SKM-1 treated with dmso at 0.1 percent for 144 hours (cell line): ENCODE measurements around the gene SLC44A2.
A peak's percentile ranks its signal among the peaks of the same experiment; 100 is the strongest.

Experiments
- DNase-seq: peaks from one replicate; lab custom pipeline; 2025; ENCODE audit not compliant: unreplicated experiment; lab: John Stamatoyannopoulos, UW

SLC44A2 gene

DNA sequence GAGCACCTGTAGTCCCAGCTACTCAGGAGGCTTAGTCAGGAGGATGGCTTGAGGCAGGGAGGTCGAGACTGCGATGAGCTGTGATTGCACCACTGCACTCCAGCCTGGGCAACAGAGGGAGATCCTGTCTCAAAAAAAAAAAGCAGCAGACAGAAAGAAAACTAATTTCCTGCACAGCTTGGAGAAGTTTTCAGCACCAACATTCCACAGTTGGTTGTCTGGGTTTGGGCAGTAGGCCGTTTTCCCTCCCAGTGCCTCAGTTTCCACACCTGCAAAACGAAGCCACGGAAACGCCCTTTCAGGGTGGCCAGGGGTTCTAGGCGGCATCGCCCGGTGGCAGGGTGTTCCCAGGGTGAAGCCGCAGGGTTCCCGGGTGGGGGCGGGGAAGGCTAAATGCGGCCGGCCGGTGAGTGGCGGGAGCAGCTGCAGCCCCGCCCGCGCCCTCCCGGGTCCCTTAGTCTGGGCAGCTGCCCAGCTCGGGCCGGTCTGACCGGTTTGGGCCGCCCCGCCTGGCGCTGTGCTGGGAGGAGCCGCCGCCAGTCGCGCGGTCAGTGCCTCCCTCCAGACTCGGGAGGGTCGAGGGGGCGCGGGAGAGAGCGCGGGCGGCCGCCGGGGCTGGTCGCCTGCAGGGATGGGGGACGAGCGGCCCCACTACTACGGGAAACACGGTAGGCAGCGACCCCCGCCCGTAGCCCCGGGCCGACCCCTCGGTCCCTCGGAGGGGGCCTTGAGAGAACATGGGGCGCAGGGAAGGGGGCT lies at the start of gene SLC44A2:
Gene SLC44A2, plus strand, starts transcription at position 551 of the 759 bp plus-strand sequence. Its CDS starts 81 bp downstream, at position 632.
- no peak for DNase-seq

DNA sequence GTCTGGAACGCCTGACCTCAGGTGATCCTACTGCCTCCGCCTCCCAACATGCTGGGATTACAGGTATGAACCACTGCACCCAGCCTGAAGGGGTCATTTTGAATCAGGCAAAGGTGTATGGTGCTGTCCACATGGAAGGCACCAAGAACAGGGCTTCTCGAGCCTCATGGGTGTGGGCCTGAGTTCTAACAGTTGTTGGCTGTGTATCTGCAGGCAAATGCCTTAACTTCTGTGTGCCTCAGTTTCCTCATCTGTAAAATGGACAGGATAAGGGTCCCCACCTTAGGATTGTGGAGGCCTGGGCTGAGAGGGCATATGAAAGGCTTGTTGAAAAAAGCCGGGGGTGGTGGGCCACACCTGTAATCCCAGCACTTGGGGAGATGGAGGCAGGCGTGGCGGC lies 47.4 kb upstream of the SLC44A2 start:
- DNase-seq = no peak

DNA sequence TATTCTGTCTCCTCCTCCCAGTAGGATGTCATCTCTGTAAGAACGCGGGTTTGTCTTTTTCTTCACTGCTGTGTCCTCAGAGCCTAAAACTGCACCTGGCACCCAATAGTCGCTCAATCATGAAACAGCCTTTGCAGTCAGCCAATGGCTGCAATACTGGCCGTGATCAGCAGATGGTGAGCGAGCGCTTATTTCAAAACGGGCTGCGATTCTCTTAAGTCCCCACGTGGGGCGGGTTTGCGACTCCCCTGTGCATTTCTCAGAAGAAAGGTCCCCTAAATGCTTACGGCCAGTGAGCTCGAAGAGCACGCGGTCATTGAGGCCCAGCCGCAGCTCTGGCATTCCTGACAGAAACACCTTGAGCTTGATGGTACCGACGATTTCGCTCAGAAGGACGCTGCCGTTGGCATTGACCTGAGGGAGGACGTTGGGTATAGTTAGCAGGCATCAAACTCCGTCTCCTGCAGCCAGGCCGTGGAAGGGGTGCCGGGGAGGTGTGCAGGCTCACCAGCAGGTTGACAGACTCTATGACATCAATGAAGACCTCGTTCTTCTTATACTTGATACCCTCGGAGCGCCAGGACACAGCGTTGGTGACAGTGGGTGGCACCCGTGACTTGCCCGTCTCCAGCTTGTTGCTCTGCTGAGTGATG lies 44.2 kb upstream of the SLC44A2 start:
- peak; percentile 92 for DNase-seq

DNA sequence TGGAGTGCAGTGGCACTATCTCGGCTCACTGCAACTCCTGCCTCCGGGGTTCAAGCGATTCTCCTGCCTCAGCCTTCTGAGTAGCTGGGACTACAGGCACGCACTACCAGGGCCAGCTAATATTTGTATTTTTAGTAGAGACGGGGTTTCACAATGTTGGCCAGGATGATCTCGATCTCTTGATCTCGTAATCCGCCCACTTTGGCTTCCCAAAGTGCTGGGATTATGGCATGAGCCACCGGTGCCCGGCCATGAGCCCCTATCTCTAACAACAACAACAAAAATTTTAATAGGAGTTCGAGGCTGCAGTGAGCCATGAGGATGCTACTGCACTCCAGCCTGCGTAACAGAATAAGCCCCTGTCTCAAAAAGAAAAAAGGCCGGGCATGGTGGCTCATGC lies 43.3 kb upstream of the SLC44A2 start:
- no peak for DNase-seq

DNA sequence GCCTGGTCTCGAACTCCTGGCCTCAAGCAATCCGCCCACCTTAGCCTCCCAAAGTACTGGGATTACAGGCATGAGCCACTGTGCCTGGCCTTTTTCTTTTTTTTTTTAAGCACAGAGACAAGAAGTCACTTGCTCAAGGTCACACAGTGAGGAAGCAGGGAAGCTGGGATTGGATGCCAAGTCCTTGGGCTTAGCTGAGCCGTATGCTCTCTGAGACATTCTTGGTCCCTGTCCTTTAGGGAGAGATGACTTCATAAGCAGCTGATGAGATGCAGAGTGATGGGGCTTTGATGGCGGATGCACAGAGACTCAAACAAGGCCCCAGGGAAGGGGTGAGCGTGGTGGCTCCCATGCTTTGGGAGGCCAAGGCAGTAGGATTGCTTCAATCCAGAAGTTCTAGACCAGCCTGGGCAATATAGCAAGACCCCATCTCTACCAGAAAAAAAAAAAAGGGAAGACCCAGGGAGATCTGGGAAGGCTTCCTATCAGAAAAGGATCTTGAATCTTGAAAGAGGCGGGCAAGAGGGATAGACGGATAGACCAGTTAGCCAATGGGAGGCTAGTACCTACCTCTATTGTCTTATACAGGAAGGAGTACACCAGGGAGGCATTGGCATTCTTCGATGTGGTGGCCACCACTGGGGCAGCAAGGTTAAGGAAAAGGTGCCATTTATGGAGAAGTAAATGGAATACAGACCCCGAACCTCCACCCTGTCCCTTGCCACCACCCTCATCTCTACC lies 42.1 kb upstream of the SLC44A2 start:
- DNase-seq = no peak

DNA sequence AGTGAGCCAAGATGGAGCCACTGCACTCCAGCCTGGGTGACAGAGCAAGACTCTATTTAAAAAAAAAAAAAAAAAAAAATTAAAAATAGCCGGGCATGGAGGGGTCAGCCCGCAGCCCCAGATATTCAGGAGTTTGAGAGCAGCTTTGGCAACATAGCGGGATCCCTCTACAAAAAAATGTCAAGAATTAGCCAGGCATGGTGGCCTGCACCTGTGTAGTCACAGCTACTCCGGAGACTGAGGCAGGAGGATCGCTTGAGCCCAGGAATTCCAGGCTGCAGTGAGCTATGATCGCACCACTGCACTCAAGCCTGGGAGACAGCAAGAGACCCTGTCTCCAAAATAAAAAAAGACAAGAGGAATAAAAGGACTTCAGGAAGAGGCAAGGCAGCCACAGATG lies 39.0 kb upstream of the SLC44A2 start:
- DNase-seq = no peak

DNA sequence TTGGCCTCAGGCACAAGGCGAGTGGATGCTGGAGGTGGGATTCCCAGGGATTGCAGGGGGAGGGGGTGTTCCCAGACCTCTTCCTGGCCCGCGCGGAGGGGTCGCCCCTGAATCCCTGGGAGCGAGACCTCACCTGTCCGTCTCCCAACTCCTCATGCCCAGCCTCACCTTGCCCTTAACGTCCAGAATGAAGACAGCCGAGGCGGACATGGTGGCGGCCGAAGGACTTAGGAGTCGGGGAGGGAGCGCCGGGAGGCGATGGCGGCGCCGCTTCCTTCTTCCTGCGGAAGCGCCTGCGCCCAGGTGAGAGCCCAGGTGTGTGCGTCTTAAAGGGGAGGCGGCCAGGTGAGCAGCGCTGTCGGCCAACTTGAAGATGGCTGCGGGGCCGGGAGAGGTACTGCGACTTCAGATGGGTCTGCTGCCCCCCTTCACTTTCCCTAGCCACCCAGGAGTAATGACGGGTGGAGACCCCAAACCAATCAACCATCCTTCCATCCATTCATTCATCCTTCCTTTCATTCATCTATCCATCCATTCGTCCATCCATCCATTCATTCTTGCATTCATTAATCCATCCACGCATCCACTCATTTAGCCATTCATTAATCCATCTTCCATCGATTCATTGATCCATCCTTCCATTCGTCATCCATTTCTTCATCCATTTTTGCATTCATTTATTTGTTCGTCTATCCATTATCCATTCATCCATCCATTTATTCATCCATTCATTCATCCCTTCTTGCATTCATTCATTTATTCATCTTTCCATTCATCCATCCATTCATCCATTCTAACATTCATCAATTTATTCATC lies 38.1 kb upstream of the SLC44A2 start, which contains the start of gene AP1M2:
Gene AP1M2, minus strand, starts transcription at position 291 of the 817 bp plus-strand sequence. Its CDS starts 81 bp downstream, at position 210.
- no peak for DNase-seq

DNA sequence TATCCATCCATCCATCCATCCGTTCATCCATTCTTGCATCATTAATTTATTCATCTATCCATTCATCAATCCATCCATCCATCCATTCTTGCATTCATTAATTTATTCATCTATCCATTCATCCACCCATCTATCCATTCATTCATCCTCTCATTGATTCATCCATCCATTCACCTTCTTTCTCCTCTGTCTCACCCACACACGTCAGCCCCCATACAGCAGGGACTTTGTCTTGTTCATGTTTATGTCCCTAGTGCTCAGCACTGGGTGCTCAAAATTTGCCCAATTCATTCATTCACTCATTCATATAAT lies 37.6 kb upstream of the SLC44A2 start:
- no peak for DNase-seq

DNA sequence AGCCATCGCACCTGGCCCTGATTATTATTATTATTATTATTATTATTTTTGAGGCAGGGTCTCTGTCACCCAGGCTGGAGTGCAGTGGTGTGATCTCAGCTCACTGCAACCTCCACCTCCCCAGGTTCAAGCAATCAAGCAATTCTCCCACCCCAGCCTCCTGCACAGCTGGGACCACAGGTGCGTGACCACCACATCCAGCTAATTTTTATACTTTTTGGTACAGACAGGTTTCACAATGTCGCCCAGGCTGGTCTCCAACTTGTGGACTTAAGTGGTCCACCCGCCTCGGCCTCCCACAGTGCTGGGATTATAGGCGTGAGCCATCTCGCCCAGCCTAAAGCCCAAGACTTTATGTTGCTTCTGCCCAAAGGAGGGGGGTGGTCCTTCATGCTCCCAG lies 32.2 kb upstream of the SLC44A2 start:
- DNase-seq = no peak

DNA sequence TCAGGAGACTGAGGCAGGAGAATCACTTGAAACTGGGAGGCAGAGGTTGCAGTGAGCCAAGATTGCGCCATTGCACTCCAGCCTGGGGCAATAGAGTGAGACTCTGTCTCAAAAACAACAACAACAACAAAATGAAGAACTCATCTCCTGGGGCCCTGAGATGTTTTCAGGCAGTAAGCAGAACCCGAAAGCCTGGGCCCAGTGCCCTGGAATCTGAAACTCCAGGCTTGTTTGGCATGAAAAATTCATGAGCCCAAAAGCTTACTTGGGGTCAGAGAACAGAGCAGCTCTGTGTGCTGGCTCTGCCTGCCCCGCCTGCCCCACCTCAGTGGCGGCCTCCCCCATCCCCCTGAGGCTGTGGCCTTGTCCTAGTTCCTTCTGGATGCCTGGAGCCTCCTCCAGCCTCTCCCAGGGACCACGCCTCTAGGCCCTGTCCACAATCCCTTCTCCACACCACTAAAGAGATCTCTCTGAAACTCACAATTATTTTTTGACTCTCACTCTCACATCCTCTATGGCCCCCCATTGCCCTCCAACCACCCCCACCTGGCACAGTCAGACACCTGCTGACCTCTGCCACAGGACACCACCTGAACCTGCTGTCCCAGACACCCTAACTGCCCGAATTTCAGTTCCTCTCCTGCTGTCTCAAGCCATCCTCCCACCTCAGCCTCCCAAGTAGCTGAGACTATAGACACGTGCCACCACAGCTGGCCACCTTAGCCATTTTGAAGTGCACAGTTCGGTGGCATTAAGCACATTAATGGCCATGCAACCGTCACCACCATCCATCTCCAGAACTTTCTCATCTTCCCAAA lies 31.3 kb upstream of the SLC44A2 start:
- no peak for DNase-seq

DNA sequence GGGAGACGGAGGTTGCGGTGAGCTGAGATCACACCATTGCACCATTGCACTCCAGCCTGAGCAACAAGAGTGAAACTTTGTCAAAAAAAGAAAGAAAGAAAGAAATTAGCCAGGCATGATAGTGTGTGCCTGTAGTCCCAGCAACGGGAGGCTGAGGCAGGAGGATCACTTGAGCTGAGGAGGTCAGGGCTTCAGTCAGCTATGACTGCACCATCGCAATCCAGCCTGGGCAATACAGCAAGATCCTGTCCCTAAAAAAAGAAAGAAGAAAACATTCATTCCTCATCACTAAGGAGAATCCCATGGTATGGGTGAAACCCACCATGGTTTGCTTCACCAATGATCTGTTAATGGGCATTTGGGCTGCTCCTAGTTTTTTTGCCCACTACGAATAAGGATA lies 25.2 kb upstream of the SLC44A2 start:
- DNase-seq = no peak

DNA sequence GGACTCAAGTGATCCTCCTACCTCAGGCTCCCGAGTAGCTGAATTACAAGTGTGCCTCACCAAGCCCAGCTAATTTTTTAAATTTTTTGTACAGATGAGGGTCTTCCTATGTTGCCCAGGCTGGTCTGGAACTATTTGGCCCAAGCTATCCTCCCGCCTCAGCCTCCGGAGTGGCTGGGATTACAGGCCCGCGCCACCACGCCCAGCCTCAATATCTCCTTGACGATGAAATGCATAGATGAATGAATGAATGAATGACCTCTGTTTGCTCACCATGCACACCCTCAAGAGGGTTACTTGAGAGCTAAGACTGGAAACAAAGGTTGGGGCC lies 23.4 kb upstream of the SLC44A2 start:
- DNase-seq = no peak

DNA sequence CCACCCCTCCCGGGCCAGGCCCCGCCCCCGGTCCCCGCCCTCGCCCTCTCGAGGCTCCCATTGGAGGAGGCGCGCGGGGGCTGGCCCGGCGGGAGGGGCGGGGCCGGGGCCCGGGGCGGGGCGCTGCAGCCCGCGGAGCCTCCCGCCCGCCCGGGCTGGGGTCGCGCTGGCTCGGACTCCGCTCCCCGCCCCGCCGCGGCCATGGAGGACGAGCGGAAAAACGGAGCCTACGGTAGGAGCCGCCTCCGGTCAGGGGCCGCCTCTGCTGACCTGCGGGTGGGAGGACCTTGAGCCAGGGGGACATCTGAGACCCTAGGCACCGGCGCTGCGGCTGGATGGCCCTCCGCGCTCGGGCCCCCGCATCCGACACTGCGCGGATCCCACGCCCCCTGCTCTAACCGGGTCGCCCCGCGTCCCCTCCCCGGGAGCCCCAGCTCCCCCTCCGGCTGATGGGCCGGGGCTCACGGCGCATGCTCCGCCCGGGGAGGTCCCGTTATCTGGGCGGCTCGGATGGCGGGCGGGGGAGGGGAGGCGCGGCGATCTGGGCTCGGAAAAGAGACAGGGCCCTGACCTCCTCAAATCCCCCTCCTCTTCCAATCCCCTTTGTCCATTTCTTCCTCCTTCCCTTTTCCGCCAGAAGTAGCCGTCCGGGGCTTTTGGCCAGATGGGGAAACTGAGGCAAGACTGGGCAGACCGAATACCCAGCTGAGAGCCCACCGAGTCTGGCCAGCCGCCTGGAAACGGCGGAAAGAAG lies 22.8 kb upstream of the SLC44A2 start:
- peak; percentile 53 for DNase-seq

DNA sequence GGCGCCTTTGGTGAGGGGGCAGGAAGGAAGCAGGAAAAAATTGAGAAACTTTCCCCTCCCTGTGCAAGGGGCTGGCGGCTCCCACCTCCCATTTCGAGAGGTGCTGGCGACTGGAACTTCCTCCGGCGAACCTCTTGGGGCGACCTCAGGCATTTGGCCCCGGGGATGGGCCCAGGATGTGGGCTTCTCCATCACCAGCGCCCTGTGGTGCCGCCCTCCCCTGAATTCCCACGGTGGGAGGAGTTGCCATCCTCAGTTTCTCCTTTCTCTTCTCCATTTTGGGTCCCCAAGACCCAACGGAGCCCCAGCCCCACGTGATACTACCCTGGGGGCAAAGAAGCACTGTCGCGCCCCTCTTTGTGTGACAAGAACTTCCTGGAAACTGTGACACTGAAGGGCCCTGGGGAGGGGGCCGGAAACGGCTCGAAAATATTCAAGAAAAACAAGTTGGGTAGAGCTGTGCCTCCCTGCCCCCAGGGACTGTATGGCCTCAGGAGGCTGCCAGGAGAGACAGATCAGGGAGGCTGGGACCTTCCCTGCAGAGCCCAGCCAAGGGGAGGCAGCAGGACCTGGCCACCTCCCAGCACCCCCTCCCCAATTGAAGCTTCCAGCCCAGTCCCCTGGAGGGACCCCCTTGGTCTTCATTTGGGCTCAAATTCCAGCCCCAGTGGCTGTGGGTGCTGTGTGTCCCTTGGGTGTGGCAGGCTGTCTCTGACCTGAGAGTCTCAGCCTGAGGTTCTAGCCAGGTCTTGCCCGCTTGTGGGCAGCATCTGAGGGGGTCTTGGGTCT lies 22.1 kb upstream of the SLC44A2 start:
- DNase-seq = no peak

DNA sequence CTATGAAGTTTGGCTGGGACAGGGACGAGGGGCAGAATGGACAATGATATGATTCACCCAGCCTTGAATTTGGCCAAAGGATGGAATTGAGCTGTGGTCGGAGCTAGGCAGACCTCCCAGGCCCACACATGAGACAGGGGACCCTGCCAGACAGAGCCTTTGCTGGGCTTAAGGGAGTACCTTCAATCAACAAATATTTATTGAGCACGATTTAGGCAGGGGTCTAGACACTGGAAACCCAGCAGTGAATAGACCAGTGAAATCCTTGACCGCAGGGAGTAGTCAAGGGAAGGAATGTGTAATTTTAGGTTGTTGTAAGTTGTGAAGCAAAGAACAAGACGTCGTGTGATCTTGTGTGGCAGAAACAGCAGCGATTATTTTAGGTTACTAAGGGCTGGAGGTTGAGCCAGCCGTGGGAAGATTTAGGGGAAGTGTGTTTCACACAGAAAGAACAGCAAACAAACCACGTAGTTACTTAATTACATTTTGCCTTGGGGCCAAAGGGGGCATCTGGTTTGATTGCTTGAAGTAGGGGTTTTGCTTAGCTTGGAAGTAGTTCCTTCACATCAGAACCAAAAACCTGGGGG lies 21.4 kb upstream of the SLC44A2 start:
- DNase-seq = peak; percentile 77

DNA sequence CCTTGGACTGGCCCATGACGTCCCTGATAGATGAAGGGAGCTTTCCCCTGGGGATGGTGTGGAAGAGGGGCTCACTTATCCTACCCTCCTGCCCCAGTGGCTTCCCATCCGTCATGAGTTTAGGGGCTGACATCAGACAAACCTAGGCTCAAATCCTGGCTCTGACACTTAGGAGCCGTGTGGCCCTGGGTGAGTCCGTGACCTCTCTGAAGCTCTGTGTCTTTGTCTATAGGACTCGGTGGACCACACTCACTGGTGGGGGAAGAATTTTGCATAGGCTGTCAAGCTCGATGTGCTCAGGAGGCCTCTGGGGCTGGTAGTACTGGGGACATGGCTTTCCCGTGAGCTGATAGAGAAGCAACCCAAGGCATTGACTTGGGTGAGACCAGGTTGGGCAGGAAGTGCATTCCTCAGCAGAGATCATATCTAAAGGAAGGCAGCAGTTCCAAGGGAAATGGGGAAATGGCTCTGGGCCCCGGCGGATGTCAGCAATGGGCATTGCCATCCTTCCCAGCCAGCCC lies 20.8 kb upstream of the SLC44A2 start:
- DNase-seq = no peak

DNA sequence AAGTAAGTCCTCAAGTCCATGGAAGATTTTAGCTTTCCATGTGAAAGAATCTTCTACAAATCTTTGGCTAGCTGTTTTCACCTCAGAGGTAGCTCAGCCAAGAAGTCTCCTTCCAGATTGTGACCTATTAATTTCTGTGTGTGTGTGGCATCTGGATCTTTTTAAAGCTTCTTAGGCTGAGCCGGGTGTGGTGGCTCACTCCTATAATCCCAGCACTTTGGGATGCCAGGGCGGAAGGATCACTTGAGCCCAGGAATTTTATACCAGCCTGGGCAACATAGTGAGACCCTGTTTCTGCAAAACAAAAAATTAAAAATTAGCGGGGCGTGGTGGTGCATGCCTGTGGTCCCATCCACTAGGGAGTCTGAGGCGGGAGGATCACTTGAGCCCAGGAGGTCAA lies 13.4 kb upstream of the SLC44A2 start:
- no peak for DNase-seq

DNA sequence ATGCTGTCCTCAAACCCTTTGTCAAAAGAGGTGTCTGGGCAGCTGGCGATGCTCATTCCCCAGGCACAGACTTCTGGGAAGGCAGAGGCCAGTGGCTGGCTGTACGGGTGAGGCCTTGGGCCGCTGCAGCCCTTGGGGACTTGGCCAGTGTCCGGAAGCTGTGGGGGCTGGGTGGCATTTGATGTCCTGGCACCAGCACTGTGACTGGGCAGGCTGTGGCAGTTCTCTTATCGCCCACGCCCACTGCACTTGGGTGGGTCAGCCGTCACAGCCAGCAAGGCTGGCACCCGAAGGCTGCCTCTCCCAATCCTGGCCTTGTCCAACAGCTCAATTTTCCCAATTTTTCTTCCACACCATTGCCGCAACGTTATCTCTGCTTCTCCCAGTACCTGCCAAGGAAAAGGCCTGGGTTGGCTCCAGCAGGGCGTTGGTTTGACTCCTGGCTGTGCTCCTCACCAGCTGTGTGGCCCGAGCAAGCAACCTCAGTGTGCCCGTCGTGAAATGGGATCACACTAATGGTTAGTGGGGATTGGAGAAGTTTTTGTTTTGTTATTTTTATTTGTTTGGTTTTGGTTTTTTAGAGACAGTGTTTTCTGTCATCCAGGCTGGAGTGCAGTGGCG lies 12.7 kb upstream of the SLC44A2 start:
- no peak for DNase-seq
